ENCODE data around the gene RPP25L.

DNA sequence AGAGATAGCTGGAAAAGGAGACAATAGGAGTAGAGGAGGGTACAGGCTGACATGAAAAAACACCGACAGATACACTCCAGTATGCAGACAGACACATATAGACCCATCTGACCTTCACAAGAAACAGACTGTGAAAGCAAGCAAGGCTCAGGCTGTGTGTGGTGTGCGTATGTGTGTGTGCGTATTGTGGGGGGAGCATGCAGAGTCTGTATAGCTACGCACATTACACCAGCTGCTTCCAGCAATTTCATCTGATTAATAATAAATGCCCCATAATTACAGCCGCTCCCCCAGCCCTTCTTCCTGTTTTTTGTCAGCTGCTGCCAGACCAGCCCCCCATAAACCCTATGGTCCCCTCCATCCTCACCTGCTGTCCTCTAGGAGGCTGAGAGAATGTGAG is 29.1 kb downstream of the RPP25L start:
- no peak for TF ChIP-seq SP1 (IDR thresholded peaks at IDR 0.05; ENCODE audit: low read depth)
- no peak for TF ChIP-seq ZNF274 (IDR thresholded peaks at IDR 0.05; ENCODE audit: low read depth, low read length)
- TF ChIP-seq YY1 (IDR thresholded peaks at IDR 0.05; ENCODE audit: extremely low read depth, insufficient replicate concordance, low read depth, low read length), result no peak
- no peak for TF ChIP-seq RAD21 (IDR thresholded peaks at IDR 0.05; ENCODE audit: low read depth)

All from HCT116 (cell line).